A549 (cell line): ENCODE measurements around the gene NPHP3.

ENCODE experiments used
- BHLHE40 ChIP-seq: IDR thresholded peaks from 2 replicates; pipeline ENCODE4 v1.6.1; 2012; ENCODE audit warnings: low read depth, low read length, inconsistent platforms
- POLR2A ChIP-seq: IDR thresholded peaks from 2 replicates; pipeline ENCODE4 v1.6.1; 2012; ENCODE audit warnings: mild to moderate bottlenecking, low read length
- POLR2AphosphoS2 ChIP-seq: conservative IDR thresholded peaks from 2 replicates; pipeline ENCODE4 v1.6.1; 2012; ENCODE audit warnings: low read length, improper control_type of control experiment, inconsistent platforms

GRCh38 chr3:132669256-132669777, 52.9 kb downstream of the NPHP3 start:
- TF ChIP-seq POLR2AphosphoS2: no peak
- TF ChIP-seq POLR2A: no peak
- TF ChIP-seq BHLHE40: no peak
